ENCODE measurements around the gene IL1RAP. TPM values are rescaled to one million over a fixed set of nuclear protein-coding genes. Genes with fewer than 3 reads are reported as not detected.

The IL1RAP gene
- total and polyA plus RNA-seq, 2 experiments from 2014 or later: 3.6 to 5.0 TPM

DNA sequence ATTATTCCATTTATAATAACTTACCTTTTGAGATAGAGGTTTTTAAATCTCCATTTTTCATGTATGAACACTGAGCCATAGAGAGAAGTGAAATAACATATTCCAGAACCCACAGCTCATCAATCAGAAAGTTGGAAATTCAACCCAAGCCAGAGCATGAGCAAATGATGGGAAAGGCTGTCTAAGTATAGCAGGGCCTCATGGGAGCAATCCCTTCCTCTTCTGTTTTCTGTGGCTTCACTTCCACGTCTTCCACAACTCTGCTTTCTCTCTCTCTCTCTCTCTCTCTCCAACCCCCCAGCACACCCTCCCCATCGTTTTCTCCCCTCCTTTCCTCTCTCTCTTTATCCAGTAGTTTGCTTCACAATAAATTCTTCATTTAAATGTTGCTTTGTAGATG, 14.8 kb upstream of the IL1RAP start:
- no peak overlapping the region for H3K4me3 Mint-ChIP-seq
- no peak for ATAC-seq
- H3K4me1 Mint-ChIP-seq: 0 out of 3 replicates have a peak, but pooled peaks cover 2% of the 10 kb centered on the region
- DNase-seq (ENCODE audit: low spot score): no peak
- no peak overlapping the region for H3K4me2 ChIP-seq
- no peak for TF ChIP-seq NANOG (IDR thresholded peaks at IDR 0.05; ENCODE audit: borderline replicate concordance)
- TF ChIP-seq ZNF331 (CRISPR knock-in tag; IDR thresholded peaks at IDR 0.05; ENCODE audit: low read depth): no peak
- no peak for TF ChIP-seq ETS1 (IDR thresholded peaks at IDR 0.05)
- TF ChIP-seq ZNF114 (CRISPR knock-in tag; IDR thresholded peaks at IDR 0.05): no peak
- TF ChIP-seq STAT1 (IDR thresholded peaks at IDR 0.05; ENCODE audit: unreplicated experiment): no peak
- no peak for TF ChIP-seq POLR2AphosphoS5 (IDR thresholded peaks at IDR 0.05; ENCODE audit: low read depth)
- TF ChIP-seq, protein P1, sequence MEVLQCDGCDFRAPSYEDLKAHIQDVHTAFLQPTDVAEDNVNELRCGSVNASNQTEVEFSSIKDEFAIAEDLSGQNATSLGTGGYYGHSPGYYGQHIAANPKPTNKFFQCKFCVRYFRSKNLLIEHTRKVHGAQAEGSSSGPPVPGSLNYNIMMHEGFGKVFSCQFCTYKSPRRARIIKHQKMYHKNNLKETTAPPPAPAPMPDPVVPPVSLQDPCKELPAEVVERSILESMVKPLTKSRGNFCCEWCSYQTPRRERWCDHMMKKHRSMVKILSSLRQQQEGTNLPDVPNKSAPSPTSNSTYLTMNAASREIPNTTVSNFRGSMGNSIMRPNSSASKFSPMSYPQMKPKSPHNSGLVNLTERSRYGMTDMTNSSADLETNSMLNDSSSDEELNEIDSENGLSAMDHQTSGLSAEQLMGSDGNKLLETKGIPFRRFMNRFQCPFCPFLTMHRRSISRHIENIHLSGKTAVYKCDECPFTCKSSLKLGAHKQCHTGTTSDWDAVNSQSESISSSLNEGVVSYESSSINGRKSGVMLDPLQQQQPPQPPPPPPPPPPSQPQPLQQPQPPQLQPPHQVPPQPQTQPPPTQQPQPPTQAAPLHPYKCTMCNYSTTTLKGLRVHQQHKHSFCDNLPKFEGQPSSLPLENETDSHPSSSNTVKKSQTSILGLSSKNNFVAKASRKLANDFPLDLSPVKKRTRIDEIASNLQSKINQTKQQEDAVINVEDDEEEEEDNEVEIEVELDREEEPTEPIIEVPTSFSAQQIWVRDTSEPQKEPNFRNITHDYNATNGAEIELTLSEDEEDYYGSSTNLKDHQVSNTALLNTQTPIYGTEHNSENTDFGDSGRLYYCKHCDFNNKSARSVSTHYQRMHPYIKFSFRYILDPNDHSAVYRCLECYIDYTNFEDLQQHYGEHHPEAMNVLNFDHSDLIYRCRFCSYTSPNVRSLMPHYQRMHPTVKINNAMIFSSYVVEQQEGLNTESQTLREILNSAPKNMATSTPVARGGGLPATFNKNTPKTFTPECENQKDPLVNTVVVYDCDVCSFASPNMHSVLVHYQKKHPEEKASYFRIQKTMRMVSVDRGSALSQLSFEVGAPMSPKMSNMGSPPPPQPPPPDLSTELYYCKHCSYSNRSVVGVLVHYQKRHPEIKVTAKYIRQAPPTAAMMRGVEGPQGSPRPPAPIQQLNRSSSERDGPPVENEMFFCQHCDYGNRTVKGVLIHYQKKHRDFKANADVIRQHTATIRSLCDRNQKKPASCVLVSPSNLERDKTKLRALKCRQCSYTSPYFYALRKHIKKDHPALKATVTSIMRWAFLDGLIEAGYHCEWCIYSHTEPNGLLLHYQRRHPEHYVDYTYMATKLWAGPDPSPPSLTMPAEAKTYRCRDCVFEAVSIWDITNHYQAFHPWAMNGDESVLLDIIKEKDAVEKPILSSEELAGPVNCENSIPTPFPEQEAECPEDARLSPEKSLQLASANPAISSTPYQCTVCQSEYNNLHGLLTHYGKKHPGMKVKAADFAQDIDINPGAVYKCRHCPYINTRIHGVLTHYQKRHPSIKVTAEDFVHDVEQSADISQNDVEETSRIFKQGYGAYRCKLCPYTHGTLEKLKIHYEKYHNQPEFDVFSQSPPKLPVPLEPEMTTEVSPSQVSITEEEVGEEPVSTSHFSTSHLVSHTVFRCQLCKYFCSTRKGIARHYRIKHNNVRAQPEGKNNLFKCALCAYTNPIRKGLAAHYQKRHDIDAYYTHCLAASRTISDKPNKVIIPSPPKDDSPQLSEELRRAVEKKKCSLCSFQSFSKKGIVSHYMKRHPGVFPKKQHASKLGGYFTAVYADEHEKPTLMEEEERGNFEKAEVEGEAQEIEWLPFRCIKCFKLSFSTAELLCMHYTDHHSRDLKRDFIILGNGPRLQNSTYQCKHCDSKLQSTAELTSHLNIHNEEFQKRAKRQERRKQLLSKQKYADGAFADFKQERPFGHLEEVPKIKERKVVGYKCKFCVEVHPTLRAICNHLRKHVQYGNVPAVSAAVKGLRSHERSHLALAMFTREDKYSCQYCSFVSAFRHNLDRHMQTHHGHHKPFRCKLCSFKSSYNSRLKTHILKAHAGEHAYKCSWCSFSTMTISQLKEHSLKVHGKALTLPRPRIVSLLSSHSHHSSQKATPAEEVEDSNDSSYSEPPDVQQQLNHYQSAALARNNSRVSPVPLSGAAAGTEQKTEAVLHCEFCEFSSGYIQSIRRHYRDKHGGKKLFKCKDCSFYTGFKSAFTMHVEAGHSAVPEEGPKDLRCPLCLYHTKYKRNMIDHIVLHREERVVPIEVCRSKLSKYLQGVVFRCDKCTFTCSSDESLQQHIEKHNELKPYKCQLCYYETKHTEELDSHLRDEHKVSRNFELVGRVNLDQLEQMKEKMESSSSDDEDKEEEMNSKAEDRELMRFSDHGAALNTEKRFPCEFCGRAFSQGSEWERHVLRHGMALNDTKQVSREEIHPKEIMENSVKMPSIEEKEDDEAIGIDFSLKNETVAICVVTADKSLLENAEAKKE (CRISPR knock-in tag; IDR thresholded peaks at IDR 0.05): no peak
- no peak for TF ChIP-seq EZH2phosphoT487 (IDR thresholded peaks at IDR 0.05; ENCODE audit: unreplicated experiment)
- TF ChIP-seq, protein P2, sequence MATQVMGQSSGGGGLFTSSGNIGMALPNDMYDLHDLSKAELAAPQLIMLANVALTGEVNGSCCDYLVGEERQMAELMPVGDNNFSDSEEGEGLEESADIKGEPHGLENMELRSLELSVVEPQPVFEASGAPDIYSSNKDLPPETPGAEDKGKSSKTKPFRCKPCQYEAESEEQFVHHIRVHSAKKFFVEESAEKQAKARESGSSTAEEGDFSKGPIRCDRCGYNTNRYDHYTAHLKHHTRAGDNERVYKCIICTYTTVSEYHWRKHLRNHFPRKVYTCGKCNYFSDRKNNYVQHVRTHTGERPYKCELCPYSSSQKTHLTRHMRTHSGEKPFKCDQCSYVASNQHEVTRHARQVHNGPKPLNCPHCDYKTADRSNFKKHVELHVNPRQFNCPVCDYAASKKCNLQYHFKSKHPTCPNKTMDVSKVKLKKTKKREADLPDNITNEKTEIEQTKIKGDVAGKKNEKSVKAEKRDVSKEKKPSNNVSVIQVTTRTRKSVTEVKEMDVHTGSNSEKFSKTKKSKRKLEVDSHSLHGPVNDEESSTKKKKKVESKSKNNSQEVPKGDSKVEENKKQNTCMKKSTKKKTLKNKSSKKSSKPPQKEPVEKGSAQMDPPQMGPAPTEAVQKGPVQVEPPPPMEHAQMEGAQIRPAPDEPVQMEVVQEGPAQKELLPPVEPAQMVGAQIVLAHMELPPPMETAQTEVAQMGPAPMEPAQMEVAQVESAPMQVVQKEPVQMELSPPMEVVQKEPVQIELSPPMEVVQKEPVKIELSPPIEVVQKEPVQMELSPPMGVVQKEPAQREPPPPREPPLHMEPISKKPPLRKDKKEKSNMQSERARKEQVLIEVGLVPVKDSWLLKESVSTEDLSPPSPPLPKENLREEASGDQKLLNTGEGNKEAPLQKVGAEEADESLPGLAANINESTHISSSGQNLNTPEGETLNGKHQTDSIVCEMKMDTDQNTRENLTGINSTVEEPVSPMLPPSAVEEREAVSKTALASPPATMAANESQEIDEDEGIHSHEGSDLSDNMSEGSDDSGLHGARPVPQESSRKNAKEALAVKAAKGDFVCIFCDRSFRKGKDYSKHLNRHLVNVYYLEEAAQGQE (IDR thresholded peaks at IDR 0.05; ENCODE audit: unreplicated experiment): no peak
- TF ChIP-seq CTCF (conservative IDR thresholded peaks at IDR 0.05; ENCODE audit: low read depth in 2 of 2): no peak
- TF ChIP-seq EZH2 (IDR thresholded peaks at IDR 0.05; ENCODE audit: low read depth, unreplicated experiment): no peak
- no peak for TF ChIP-seq JUNB (IDR thresholded peaks at IDR 0.05; ENCODE audit: unreplicated experiment)
- no peak for TF ChIP-seq CREB1 (CRISPR knock-in tag; IDR thresholded peaks at IDR 0.05; ENCODE audit: low read depth)
- no peaks in the 10 kb centered on the region for H3K4me1 ChIP-seq (ENCODE audit: insufficient read depth)
- H3K36me3 Mint-ChIP-seq (ENCODE audit: low read depth): no peaks in the 10 kb centered on the region
- no peak overlapping the region for H3K27ac Mint-ChIP-seq
- no peaks in the 10 kb centered on the region for H3K27me3 Mint-ChIP-seq (ENCODE audit: insufficient read depth, low read depth, poor library complexity)
- no peak overlapping the region for H2AFZ ChIP-seq
- no peaks in the 10 kb centered on the region for H3K27me3 ChIP-seq (ENCODE audit: insufficient read depth)
- no peaks in the 10 kb centered on the region for H3F3A ChIP-seq (replicated peaks; ENCODE audit: low read depth)
- no peaks in the 10 kb centered on the region for H3K36me3 ChIP-seq (ENCODE audit: insufficient read depth)
- H3K9me3 Mint-ChIP-seq: no peaks in the 10 kb centered on the region
- H3K9me2 ChIP-seq (ENCODE audit: insufficient read depth): no peaks in the 10 kb centered on the region
- H3K27ac ChIP-seq (ENCODE audit: low read depth): no peak overlapping the region
- H3K4me3 ChIP-seq: no peak overlapping the region
- H4K20me1 ChIP-seq (replicated peaks; ENCODE audit: insufficient read depth): no peaks in the 10 kb centered on the region
- no peaks in the 10 kb centered on the region for H3K79me2 ChIP-seq (replicated peaks; ENCODE audit: insufficient read depth)
